HepG2 (cell line): ENCODE measurements around the gene CDK13. TPM values are rescaled to one million over a fixed set of nuclear protein-coding genes. Genes with fewer than 3 reads are reported as not detected.

Experiments used
- BORCS8-MEF2B ChIP-seq: sonication (generic); formaldehyde crosslinking; IDR thresholded peaks from 2 replicates; pipeline ENCODE4 v1.8.0; 2022; ENCODE audit warnings: mild to moderate bottlenecking, missing genetic modification reagents
- CCAR2 ChIP-seq: fragments of 200-400 bp; formaldehyde crosslinking; optimal IDR thresholded peaks from 2 replicates; pipeline ENCODE3; 2018; ENCODE audit warnings: low read depth, mild to moderate bottlenecking, low read length, moderate library complexity
- CREM ChIP-seq, 2 experiments: sonication (generic) in 1 of 2; formaldehyde crosslinking in 1 of 2; IDR thresholded peaks; 2 replicates each; pipeline versions ENCODE4 v1.4.0 to v1.6.1; 2016 to 2020; ENCODE audit warnings: antibody characterized with exemption in 1 of 2, mild to moderate bottlenecking in 1 of 2, missing genetic modification reagents in 1 of 2
- HNRNPK ChIP-seq: fragments of 200-400 bp; formaldehyde crosslinking; IDR thresholded peaks from 2 replicates; pipeline ENCODE4 v1.6.1; 2018; ENCODE audit warnings: low read length, low read depth, moderate library complexity, mild to moderate bottlenecking; ENCODE audit not compliant: poor library complexity, severe bottlenecking
- HNRNPL ChIP-seq: fragments of 200-400 bp; formaldehyde crosslinking; IDR thresholded peaks from 2 replicates; pipeline ENCODE4 v1.6.1; 2017; ENCODE audit warnings: mild to moderate bottlenecking, low read depth, low read length
- ISL2 ChIP-seq: sonication (generic); formaldehyde crosslinking; IDR thresholded peaks from 2 replicates; pipeline ENCODE4 v1.5.0; 2020; ENCODE audit warnings: missing genetic modification reagents
- KDM6A ChIP-seq: IDR thresholded peaks from 2 replicates; pipeline ENCODE4 v1.6.1; 2016; ENCODE audit warnings: low read depth
- KLF16 ChIP-seq, 2 experiments: sonication (generic) in 1 of 2; formaldehyde crosslinking in 1 of 2; IDR thresholded peaks; 2 replicates each; pipeline versions ENCODE4 v1.6.1 to v1.8.0; 2016 to 2023; ENCODE audit warnings: missing genetic modification reagents in 2 of 2, missing compliant biosample characterization in 1 of 2
- MAFG ChIP-seq: sonication (generic); formaldehyde crosslinking; IDR thresholded peaks from 2 replicates; pipeline ENCODE4 v1.5.1; 2020; ENCODE audit warnings: mild to moderate bottlenecking, missing genetic modification reagents
- SIX1 ChIP-seq: sonication (generic); formaldehyde crosslinking; IDR thresholded peaks from 2 replicates; pipeline ENCODE4 v1.4.0; 2020; ENCODE audit warnings: missing genetic modification reagents, borderline replicate concordance
- SRY ChIP-seq: sonication (generic); formaldehyde crosslinking; IDR thresholded peaks from 2 replicates; pipeline ENCODE4 v1.8.0; 2022; ENCODE audit warnings: mild to moderate bottlenecking, missing genetic modification reagents
- TBX3 ChIP-seq: fragments of 450-650 bp; IDR thresholded peaks from 2 replicates; pipeline ENCODE4 v1.6.1; 2017; ENCODE audit warnings: antibody characterized with exemption, mild to moderate bottlenecking, inconsistent platforms, borderline replicate concordance
- ZNF12 ChIP-seq: sonication (generic); formaldehyde crosslinking; IDR thresholded peaks from 2 replicates; pipeline ENCODE4 v1.5.0; 2020; ENCODE audit warnings: missing genetic modification reagents
- ZNF572 ChIP-seq: sonication (generic); formaldehyde crosslinking; IDR thresholded peaks from 2 replicates; pipeline ENCODE4 v1.5.1; 2020; ENCODE audit warnings: mild to moderate bottlenecking, missing genetic modification reagents
- ZNF781 ChIP-seq: sonication (generic); formaldehyde crosslinking; IDR thresholded peaks from 2 replicates; pipeline ENCODE4 v1.5.1; 2020; ENCODE audit warnings: borderline replicate concordance, mild to moderate bottlenecking, missing genetic modification reagents; ENCODE audit errors: not compliant biosample characterization
- polyA plus RNA-seq, 8 experiments: library from polyadenylated mRNA; depleted of rRNA in 3 of 8; stranded (reverse) in 7 of 8; unstranded in 1 of 8; fragments of >200 nt; fragmentation: Illumina TruSeq in 4 of 8; extraction: Trizol in 4 of 8; gene quantifications; 2 replicates each; pipeline versions ENCODE4 v1.2.1 to v1.2.3, GENCODE V29; 2011 to 2016; ENCODE audit warnings: low read depth in 4 of 8, missing spikeins in 1 of 8, mixed read lengths in 1 of 8; ENCODE audit not compliant: insufficient read depth in 1 of 8
- total RNA-seq, 5 experiments: library from RNA; depleted of rRNA; stranded (reverse); fragments of >200 nt; fragmentation: Illumina TruSeq; extraction: Trizol; gene quantifications; 2 replicates each; pipeline ENCODE4 v1.2.3, GENCODE V29; 2016; ENCODE audit warnings: low read depth in 1 of 5
- TF ChIP-seq, protein P1 (sequence below): sonication (generic); formaldehyde crosslinking; IDR thresholded peaks from 2 replicates; pipeline ENCODE4 v1.4.0; 2020; ENCODE audit warnings: missing genetic modification reagents, borderline replicate concordance
- TF ChIP-seq, protein P2 (sequence below): sonication (generic); formaldehyde crosslinking; IDR thresholded peaks from 2 replicates; pipeline ENCODE4 v1.4.0; 2020; ENCODE audit warnings: missing genetic modification reagents
- TF ChIP-seq, protein P3 (sequence below): sonication (generic); formaldehyde crosslinking; IDR thresholded peaks from 2 replicates; pipeline ENCODE4 v1.9.0; 2021; ENCODE audit warnings: missing genetic modification reagents, borderline replicate concordance

CDK13 gene
- total and polyA plus RNA-seq, 2 of the 13 experiments (the other 11 are each of a cell fraction or from before 2014, with no cell fraction given), result 21.0 to 40.9 TPM

DNA sequence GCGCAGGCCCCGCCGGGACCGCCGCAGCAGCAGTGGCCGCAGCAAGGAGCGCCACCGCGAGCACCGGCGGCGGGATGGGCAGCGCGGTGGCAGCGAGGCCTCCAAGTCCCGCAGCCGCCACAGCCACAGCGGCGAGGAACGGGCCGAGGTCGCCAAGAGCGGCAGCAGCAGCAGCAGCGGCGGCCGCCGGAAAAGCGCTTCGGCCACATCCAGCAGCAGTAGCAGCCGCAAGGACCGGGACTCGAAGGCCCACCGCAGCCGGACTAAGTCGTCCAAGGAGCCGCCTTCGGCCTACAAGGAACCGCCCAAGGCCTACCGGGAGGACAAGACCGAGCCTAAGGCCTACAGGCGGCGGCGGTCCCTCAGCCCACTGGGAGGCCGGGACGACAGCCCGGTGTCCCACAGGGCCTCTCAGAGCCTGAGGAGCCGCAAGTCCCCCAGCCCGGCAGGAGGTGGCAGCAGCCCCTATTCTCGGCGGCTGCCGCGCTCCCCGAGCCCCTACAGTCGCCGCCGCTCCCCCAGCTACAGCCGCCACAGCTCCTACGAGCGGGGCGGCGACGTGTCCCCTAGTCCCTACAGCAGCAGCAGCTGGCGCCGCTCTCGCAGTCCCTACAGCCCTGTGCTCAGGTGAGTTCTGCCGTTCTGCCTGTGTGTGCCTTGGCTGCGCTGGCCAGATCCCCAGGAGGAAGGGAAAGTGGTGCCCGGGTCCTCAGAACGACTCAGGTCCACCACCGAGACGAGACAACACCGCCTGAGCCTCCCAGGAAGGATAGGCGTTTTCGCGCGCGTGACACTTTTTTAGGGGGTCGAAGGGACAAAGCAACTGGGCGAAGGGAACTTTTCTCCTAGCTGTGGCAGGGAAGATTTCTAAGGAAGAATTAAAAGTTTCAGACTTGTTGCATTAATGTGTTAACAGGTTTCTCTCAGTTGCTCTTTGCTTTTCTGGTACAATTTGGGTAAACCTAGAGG is 1.5 kb downstream of the CDK13 start (continued):
- TF ChIP-seq, protein P1, sequence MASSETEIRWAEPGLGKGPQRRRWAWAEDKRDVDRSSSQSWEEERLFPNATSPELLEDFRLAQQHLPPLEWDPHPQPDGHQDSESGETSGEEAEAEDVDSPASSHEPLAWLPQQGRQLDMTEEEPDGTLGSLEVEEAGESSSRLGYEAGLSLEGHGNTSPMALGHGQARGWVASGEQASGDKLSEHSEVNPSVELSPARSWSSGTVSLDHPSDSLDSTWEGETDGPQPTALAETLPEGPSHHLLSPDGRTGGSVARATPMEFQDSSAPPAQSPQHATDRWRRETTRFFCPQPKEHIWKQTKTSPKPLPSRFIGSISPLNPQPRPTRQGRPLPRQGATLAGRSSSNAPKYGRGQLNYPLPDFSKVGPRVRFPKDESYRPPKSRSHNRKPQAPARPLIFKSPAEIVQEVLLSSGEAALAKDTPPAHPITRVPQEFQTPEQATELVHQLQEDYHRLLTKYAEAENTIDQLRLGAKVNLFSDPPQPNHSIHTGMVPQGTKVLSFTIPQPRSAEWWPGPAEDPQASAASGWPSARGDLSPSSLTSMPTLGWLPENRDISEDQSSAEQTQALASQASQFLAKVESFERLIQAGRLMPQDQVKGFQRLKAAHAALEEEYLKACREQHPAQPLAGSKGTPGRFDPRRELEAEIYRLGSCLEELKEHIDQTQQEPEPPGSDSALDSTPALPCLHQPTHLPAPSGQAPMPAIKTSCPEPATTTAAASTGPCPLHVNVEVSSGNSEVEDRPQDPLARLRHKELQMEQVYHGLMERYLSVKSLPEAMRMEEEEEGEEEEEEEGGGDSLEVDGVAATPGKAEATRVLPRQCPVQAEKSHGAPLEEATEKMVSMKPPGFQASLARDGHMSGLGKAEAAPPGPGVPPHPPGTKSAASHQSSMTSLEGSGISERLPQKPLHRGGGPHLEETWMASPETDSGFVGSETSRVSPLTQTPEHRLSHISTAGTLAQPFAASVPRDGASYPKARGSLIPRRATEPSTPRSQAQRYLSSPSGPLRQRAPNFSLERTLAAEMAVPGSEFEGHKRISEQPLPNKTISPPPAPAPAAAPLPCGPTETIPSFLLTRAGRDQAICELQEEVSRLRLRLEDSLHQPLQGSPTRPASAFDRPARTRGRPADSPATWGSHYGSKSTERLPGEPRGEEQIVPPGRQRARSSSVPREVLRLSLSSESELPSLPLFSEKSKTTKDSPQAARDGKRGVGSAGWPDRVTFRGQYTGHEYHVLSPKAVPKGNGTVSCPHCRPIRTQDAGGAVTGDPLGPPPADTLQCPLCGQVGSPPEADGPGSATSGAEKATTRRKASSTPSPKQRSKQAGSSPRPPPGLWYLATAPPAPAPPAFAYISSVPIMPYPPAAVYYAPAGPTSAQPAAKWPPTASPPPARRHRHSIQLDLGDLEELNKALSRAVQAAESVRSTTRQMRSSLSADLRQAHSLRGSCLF (CRISPR knock-in tag), result no peak
- no peak for TF ChIP-seq TBX3
- 0 out of 2 replicates have a peak, but pooled peaks have one; percentile 12 for TF ChIP-seq SRY (CRISPR knock-in tag)
- TF ChIP-seq CREM (IDR thresholded peaks at IDR 0.05), result no peak
- no peak for TF ChIP-seq CREM (CRISPR knock-in tag; IDR thresholded peaks at IDR 0.05)
- TF ChIP-seq HNRNPK, result no peak
- TF ChIP-seq ZNF781 (CRISPR knock-in tag), result no peak
- TF ChIP-seq BORCS8-MEF2B, result 0 out of 2 replicates have a peak, but pooled peaks have one; percentile 57
- peak; percentile 51; the same call in 1 of the 2 replicates for TF ChIP-seq ISL2 (CRISPR knock-in tag)
- TF ChIP-seq ZNF12 (CRISPR knock-in tag), result no peak
- no peak for TF ChIP-seq KDM6A (CRISPR knock-in tag)
- TF ChIP-seq MAFG (CRISPR knock-in tag), result 0 out of 2 replicates have a peak, but pooled peaks have one; percentile 43
- TF ChIP-seq ZNF572 (CRISPR knock-in tag), result 0 out of 2 replicates have a peak, but pooled peaks have one; percentile 34
- TF ChIP-seq, protein P2, sequence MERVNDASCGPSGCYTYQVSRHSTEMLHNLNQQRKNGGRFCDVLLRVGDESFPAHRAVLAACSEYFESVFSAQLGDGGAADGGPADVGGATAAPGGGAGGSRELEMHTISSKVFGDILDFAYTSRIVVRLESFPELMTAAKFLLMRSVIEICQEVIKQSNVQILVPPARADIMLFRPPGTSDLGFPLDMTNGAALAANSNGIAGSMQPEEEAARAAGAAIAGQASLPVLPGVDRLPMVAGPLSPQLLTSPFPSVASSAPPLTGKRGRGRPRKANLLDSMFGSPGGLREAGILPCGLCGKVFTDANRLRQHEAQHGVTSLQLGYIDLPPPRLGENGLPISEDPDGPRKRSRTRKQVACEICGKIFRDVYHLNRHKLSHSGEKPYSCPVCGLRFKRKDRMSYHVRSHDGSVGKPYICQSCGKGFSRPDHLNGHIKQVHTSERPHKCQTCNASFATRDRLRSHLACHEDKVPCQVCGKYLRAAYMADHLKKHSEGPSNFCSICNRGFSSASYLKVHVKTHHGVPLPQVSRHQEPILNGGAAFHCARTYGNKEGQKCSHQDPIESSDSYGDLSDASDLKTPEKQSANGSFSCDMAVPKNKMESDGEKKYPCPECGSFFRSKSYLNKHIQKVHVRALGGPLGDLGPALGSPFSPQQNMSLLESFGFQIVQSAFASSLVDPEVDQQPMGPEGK (CRISPR knock-in tag), result peak; percentile 66; the same call in 1 of the 2 replicates
- no peak for TF ChIP-seq SIX1 (CRISPR knock-in tag)
- TF ChIP-seq KLF16 (CRISPR knock-in tag; IDR thresholded peaks at IDR 0.05), result no peak
- no peak for TF ChIP-seq HNRNPL
- TF ChIP-seq, protein P3, sequence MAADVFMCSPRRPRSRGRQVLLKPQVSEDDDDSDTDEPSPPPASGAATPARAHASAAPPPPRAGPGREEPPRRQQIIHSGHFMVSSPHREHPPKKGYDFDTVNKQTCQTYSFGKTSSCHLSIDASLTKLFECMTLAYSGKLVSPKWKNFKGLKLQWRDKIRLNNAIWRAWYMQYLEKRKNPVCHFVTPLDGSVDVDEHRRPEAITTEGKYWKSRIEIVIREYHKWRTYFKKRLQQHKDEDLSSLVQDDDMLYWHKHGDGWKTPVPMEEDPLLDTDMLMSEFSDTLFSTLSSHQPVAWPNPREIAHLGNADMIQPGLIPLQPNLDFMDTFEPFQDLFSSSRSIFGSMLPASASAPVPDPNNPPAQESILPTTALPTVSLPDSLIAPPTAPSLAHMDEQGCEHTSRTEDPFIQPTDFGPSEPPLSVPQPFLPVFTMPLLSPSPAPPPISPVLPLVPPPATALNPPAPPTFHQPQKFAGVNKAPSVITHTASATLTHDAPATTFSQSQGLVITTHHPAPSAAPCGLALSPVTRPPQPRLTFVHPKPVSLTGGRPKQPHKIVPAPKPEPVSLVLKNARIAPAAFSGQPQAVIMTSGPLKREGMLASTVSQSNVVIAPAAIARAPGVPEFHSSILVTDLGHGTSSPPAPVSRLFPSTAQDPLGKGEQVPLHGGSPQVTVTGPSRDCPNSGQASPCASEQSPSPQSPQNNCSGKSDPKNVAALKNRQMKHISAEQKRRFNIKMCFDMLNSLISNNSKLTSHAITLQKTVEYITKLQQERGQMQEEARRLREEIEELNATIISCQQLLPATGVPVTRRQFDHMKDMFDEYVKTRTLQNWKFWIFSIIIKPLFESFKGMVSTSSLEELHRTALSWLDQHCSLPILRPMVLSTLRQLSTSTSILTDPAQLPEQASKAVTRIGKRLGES (CRISPR knock-in tag), result no peak
- TF ChIP-seq CCAR2, result no peak
